Dedifferentiated amniotic fluid mesenchymal stem cell (primary cell): ENCODE measurements around the gene MBTPS1.
A peak's percentile ranks its signal among the peaks of the same experiment; 100 is the strongest.

Source experiments
- DNase-seq: peaks from one replicate; pipeline ENCODE4 v3.0.0-alpha.2; 2016; ENCODE audit errors: extremely low spot score

The MBTPS1 gene

GRCh38 chr16:84098939-84099338 lies 17.8 kb downstream of the MBTPS1 start:
- DNase-seq, result no peak

- no peak for DNase-seq
Observed at GRCh38 chr16:84096447-84097005, 20.2 kb downstream of the MBTPS1 start.

DNA sequence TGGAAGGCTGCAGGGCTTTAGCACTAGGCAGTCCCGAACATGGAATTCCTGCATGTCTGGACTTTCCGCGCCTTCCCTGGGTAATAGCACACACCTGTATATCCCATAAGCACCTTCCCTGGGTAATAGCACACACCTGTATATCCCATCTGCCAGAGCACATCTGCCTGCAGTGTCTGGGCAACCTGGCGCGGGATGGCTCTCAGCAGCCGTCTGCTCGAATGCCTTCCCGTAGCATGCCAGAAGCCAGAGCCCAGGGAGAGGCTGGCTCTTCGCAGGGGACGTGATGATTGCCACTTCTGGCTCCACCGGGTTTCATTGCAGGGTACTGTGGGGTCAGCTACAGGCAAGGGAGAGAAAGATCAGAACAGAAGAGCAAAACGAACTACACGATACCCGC lies 21.3 kb downstream of the MBTPS1 start:
- no peak for DNase-seq

DNA sequence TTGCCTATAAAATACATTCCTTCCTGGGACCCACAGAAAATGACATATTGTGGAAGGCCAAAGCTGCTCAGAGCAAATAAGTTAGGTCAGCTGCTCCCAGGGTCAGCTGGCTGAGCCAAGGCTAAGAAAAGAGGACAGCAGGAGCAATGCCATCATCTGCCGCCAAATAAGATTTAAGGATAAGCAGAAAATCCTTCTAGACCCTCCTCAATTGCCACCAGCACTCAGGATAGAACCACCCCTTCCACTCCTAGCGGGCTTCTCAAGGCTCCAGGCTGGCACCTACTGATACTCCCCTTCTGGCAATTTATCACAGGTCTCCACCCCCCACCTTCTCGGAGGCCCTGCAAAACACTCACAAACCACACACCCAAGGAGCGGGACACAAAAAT lies 22.9 kb downstream of the MBTPS1 start:
- DNase-seq, result no peak

DNA sequence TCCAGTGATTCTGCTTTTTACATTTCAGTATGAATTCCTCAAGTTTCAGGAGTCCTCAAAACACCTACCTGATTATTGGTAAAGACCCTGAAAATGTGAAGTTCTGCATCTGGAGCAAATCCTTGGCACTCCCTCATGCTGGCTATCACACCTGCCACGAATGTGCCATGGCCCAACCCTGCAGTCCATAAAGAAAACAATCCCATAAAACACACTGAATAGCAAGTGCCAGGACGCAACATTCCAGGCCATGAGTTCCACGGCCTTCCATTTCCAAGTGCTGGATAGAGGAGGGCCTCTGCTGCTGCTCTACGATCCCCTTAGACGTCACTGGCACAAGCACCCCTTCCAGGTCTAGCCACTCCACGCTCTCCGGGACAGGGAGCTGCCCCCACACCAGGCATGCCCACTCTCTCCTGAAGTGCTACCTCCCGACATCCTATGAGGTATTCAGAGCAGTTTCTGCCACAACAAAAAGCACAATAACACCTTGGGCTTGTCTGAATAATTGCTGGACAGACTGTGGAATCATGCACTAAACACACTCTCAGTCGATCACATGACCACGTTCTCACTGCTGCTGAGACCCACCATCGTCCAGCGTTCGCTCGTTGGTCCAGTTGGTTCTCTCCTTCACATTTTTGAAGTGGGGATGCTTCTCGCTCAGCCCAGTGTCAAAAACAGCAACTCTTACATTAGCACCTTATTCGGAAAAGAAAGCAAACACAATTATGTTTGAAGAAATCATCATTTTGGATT lies 23.4 kb downstream of the MBTPS1 start:
- DNase-seq, result no peak

DNA sequence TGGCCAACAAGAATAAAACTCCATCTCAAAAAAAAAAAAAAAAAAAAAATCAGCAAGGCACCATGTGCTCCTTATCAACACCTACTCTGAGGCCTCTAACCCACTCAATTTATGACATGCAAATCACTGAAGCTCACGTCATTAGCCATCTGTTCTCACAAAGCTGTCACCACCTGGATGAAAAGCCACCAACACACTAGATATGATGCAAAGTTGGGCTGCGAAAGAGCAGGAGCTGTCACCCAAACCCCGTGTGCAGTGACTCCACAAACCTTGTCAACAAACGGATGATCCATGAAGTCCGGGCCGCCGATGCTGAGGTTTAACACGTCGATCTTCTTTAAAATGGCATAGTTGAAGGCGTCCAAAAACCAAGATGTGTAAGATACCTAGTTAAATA lies 25.3 kb downstream of the MBTPS1 start:
- no peak for DNase-seq

DNA sequence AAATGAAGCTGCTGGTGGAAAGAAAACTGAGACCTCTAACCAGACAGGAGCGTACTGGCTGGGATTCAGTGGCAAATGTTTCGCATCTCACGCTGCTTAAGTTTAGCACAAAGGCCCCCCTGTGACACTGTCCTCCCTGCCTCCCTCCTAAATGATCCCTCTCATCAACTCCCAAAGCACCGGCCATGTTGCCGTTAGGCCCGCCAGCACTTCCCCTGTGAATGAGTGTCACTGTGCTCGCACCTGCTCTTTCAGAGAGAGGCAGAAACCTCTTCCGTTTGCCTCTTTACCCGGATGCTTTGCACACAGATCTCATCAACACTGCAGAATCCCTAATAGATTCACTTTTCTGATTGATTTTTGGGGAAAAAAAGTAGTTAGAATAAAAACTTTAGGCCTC lies 26.5 kb downstream of the MBTPS1 start:
- no peak for DNase-seq

- DNase-seq, result no peak
Observed at GRCh38 chr16:84088695-84089395, 27.9 kb downstream of the MBTPS1 start.

GRCh38 chr16:84087466-84088151 lies 29.1 kb downstream of the MBTPS1 start:
- DNase-seq, result no peak

DNA sequence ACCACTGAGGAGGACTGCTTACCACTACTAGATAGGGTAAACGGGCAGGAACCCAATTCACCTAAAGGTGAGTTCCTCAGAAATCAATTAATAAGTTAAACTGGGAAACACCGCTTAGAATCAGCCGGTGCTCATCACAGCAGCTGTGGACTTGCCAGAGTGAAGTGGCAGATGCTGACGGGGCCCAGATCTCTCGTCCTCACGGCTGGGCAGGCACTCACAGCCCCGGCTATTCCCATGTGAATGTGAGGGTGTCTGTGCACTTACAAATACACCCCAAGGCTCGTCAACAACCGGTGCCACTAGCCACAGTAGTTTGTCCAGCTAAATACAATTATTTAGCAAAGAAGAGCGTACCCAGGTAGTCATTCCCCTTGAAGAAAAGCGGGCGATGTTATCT lies 29.7 kb downstream of the MBTPS1 start:
- no peak for DNase-seq

DNA sequence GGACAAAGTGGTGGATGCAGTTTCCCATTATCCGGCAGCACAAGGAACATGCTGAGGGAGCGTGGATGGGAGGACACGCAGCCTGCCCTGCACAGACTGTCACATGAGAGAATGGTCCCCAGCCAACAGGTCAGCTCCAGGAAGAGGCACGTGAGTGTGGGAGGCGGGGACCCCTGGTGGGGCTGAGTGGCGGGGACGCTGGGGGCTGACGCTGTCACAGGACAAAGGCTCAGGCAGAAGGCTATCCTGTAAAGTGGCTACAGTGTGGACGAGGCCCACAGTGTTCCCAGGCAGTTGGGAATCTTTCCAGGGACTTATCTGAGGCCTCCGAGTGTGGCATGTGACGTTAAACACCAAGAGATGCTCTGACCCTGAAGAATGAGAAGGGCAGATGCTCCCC lies 30.4 kb downstream of the MBTPS1 start:
- no peak for DNase-seq

- no peak for DNase-seq
Observed at GRCh38 chr16:84085773-84086172, 31.0 kb downstream of the MBTPS1 start.

- DNase-seq, result no peak
Observed at GRCh38 chr16:84085271-84085667, 31.5 kb downstream of the MBTPS1 start.

GRCh38 chr16:84084570-84085270 lies 32.0 kb downstream of the MBTPS1 start:
- DNase-seq, result peak; percentile 28

GRCh38 chr16:84082835-84083569 lies 33.7 kb downstream of the MBTPS1 start:
- no peak for DNase-seq

GRCh38 chr16:84082110-84082509 lies 34.6 kb downstream of the MBTPS1 start:
- DNase-seq, result no peak

DNA sequence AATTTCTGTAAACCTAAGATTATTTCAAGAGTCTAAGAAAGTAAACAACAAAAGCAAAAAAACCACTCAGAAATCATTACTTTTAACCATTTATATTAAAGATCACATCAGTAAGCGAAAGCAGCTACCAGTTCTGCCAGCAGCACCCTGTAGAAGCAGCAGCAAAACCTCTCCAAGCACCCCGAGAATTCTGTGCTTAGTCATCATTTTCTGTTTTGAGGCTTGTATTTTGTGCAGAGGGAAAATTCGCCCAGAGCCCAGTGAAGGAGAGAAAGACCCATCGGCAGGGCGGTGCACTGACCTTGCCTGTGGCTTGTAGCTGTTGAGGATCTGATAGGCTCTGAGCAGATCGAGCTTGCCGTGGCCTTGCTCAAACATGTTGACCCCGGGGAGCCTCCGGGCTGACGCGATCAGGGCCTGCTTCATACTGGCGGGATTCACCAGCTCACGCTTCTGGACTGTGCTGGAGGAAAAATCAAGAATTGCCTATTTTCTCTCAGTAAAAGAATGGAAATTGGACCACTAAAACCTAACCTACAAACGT lies 35.2 kb downstream of the MBTPS1 start:
- DNase-seq, result no peak

DNA sequence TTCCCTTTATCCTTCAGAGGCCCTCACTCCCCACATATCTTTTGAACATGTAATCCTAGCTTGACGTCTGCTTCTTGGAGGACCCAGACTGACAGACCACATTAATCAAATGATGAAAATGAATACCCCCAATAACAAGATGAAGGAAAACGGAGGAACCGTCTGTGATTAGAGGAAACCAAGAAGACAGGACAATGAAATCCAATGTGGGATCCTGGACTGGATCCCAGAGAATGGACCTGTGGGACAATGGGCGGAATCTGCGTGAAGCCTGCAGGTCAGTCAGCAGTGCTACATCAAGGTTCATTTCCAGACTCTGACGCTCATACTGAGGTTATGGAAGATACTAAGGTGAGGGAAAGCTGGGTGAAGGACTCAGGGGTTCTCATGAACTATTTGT lies 35.9 kb downstream of the MBTPS1 start:
- no peak for DNase-seq

DNA sequence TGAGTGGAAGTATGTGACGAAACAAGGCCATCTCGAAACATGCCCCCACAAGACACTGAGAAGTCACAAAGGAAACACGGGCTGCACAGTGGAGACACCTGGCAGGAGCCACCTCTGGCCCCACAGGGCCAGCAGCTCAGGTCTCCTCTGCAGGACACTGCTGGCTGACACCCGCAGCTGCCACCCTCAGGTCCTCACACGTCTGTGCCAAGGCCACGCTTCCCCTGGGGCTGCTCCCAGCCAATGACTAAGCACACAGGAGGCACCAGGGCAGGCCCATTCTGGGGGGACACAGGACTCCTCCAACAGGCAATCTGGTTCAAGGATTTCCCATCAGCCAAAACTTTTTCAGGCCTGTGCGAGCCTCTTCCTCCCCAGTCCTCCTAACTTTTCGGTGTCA lies 36.4 kb downstream of the MBTPS1 start:
- no peak for DNase-seq

DNA sequence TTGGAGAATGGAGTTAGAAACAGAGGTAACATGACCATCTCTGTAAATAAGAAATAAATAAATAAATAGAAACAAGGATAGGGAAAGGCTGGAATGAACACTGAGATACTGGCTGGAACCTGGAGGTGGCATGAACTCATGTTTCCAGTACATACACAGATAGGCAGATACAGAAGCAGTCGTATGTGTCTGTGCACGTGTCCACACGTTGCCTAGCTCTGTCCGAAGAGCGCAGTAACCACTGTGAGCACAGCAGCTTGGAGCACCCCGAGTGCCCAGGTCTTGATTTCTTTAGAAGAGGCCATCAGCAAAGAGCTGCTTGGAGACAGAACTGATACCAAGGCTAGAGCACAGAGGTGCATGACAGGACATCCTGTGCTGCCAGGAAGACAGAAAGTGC lies 37.1 kb downstream of the MBTPS1 start:
- no peak for DNase-seq

- DNase-seq, result no peak
Observed at GRCh38 chr16:84075376-84075775, 41.4 kb downstream of the MBTPS1 start.
